DOHH2 (cell line): ENCODE measurements around the gene CNTN4.

ENCODE experiments used
- H3F3A ChIP-seq: fragments of 200-600 bp; sonication (generic), shearing (Covaris generic); 2 replicates; pipeline ENCODE4 v1.6.0; 2016; ENCODE audit warnings: antibody characterized with exemption, mild to moderate bottlenecking; ENCODE audit not compliant: control insufficient read depth, insufficient read depth
- H3K27ac ChIP-seq: fragments of 200-600 bp; sonication (generic); 2 replicates; pipeline ENCODE4 v1.5.1; 2014; ENCODE audit warnings: low read depth, mild to moderate bottlenecking, low read length, moderate library complexity
- H3K27me3 ChIP-seq: fragments of 200-600 bp; sonication (generic); 2 replicates; pipeline ENCODE4 v1.6.1; 2014; ENCODE audit warnings: mild to moderate bottlenecking, low read length, mixed read lengths; ENCODE audit not compliant: control insufficient read depth
- H3K36me3 ChIP-seq: fragments of 200-600 bp; sonication (generic); 2 replicates; pipeline ENCODE4 v1.6.1; 2014; ENCODE audit warnings: mild to moderate bottlenecking, low read length, moderate library complexity, mixed read lengths; ENCODE audit not compliant: control insufficient read depth
- H3K4me1 ChIP-seq: fragments of 200-600 bp; sonication (generic); 2 replicates; pipeline ENCODE4 v1.6.1; 2014; ENCODE audit warnings: mild to moderate bottlenecking, low read length, mixed read lengths; ENCODE audit not compliant: control insufficient read depth
- H3K4me2 ChIP-seq: fragments of 200-600 bp; sonication (generic); 2 replicates; pipeline ENCODE4 v1.6.0; 2014; ENCODE audit warnings: mild to moderate bottlenecking, low read length, moderate library complexity
- H3K4me3 ChIP-seq: fragments of 200-600 bp; sonication (generic); 2 replicates; pipeline ENCODE4 v1.5.1; 2014; ENCODE audit warnings: mild to moderate bottlenecking, low read length, mixed read lengths
- H3K79me2 ChIP-seq: fragments of 200-600 bp; sonication (generic); 2 replicates; pipeline ENCODE4 v1.6.1; 2014; ENCODE audit warnings: mild to moderate bottlenecking, low read length, mixed read lengths; ENCODE audit not compliant: control insufficient read depth
- H3K9me2 ChIP-seq: fragments of 200-600 bp; sonication (generic); replicated peaks from 2 replicates; pipeline ENCODE4 v1.6.1; 2014; ENCODE audit warnings: mild to moderate bottlenecking, low read length, mixed read lengths; ENCODE audit not compliant: control insufficient read depth
- H3K9me3 ChIP-seq: fragments of 200-600 bp; sonication (generic); 2 replicates; pipeline ENCODE4 v1.6.1; 2014; ENCODE audit warnings: antibody characterized with exemption, low read length, mixed read lengths; ENCODE audit not compliant: control insufficient read depth, insufficient read depth
- H4K20me1 ChIP-seq: fragments of 200-600 bp; sonication (generic); 2 replicates; pipeline ENCODE4 v1.6.0; 2014; ENCODE audit warnings: low read depth, mild to moderate bottlenecking, antibody characterized with exemption, low read length, moderate library complexity; ENCODE audit not compliant: control insufficient read depth, insufficient read depth
- CTCF ChIP-seq: fragments of 200-600 bp; sonication (generic); IDR thresholded peaks from one replicate; pipeline ENCODE4 v1.5.1; 2014; ENCODE audit warnings: antibody characterized with exemption, mild to moderate bottlenecking, low read depth, low read length; ENCODE audit not compliant: poor library complexity, severe bottlenecking
- EZH2phosphoT487 ChIP-seq: fragments of 200-600 bp; sonication (generic); IDR thresholded peaks from 2 replicates; pipeline ENCODE4 v1.6.1; 2017; ENCODE audit warnings: borderline replicate concordance, mild to moderate bottlenecking, antibody characterized with exemption, low read length, moderate library complexity, mixed read lengths

The CNTN4 gene

GRCh38 chr3:2826453-2826852 lies 727.8 kb downstream of the CNTN4 start:
- Histone ChIP-seq H3K4me2 (no peak overlapping the region), H3F3A (no peaks in the 10 kb centered on the region), H3K9me3 (no peaks in the 10 kb centered on the region), H3K4me1 (no peaks in the 10 kb centered on the region), H3K27me3 (no peaks in the 10 kb centered on the region), H3K36me3 (no peaks in the 10 kb centered on the region), H3K9me2 (no peaks in the 10 kb centered on the region), H3K79me2 (no peaks in the 10 kb centered on the region), H4K20me1 (no peaks in the 10 kb centered on the region), H3K4me3 (no peak overlapping the region), H3K27ac (no peak overlapping the region)
- TF ChIP-seq EZH2phosphoT487 (no peak), CTCF (no peak)

- Histone ChIP-seq H3K79me2 (no peaks in the 10 kb centered on the region), H3K9me2 (no peaks in the 10 kb centered on the region), H3K36me3 (no peaks in the 10 kb centered on the region), H3K4me3 (no peak overlapping the region), H3F3A (no peaks in the 10 kb centered on the region), H4K20me1 (no peaks in the 10 kb centered on the region), H3K4me1 (no peaks in the 10 kb centered on the region), H3K27ac (no peak overlapping the region), H3K27me3 (no peaks in the 10 kb centered on the region), H3K4me2 (no peak overlapping the region), H3K9me3 (no peaks in the 10 kb centered on the region)
- TF ChIP-seq CTCF (no peak), EZH2phosphoT487 (no peak)
Observed at GRCh38 chr3:2837239-2837638, 738.6 kb downstream of the CNTN4 start.

GRCh38 chr3:2837910-2838309 lies 739.2 kb downstream of the CNTN4 start:
- Histone ChIP-seq H3K36me3 (no peaks in the 10 kb centered on the region), H3K79me2 (no peaks in the 10 kb centered on the region), H3K9me3 (no peaks in the 10 kb centered on the region), H3K4me1 (no peaks in the 10 kb centered on the region), H3K9me2 (no peaks in the 10 kb centered on the region), H3F3A (no peaks in the 10 kb centered on the region), H3K27ac (no peak overlapping the region), H3K27me3 (no peaks in the 10 kb centered on the region), H3K4me2 (no peak overlapping the region), H3K4me3 (no peak overlapping the region), H4K20me1 (no peaks in the 10 kb centered on the region)
- no peak for TF ChIP-seq CTCF
